ENCODE measurements around the gene LIN9.

The LIN9 gene

DNA sequence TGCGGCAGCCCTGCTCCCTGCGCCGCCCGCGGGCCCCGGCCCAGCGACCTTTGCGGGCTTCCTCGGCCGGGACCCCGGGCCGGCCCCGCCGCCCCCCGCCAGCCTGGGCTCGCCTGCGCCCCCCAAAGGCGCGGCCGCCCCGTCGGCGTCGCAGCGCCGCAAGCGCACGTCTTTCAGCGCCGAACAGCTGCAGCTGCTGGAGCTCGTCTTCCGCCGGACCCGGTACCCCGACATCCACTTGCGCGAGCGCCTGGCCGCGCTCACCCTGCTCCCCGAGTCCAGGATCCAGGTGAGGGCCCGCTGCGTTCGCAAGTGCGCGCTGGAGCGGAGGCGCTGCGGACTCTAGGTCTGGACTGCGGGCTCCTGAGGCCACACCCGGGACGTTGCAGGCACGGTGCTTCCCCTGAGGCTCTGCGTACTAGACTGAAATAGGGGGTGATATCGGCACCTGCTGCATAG lies 85.1 kb downstream of the LIN9 start:
- Histone ChIP-seq H3K4me3 (ENCODE audit: insufficient read depth, low read length, poor library complexity, severe bottlenecking) (peak overlapping the region; percentile 45), H3K9me3 (ENCODE audit: insufficient read depth, low read length) (no peaks in the 10 kb centered on the region)

GRCh38 chr1:226223157-226223785 lies 85.7 kb downstream of the LIN9 start, which contains the start of gene MIXL1:
Gene MIXL1, plus strand, starts transcription at chr1:226223664. Its CDS starts 18 bp downstream, at chr1:226223682.
- no peaks in the 10 kb centered on the region for H4K20me1 ChIP-seq (ENCODE audit: low read depth, low read length)
- H3K27me3 ChIP-seq (ENCODE audit: low read length) = no peaks in the 10 kb centered on the region
- H3K4me3 ChIP-seq (ENCODE audit: insufficient read depth, low read length, poor library complexity, severe bottlenecking) = peak within 1 kb of the TSS; percentile 45
- peak within 1 kb of the TSS; percentile 63 for H3K4me2 ChIP-seq (ENCODE audit: low read depth, low read length, poor library complexity, severe bottlenecking)
- peak within 1 kb of the TSS; percentile 58 for H2AFZ ChIP-seq (ENCODE audit: low read depth, low read length, severe bottlenecking)
- no peaks in the 10 kb centered on the region for H3K79me2 ChIP-seq (ENCODE audit: insufficient read depth, low read length)
- TF ChIP-seq CTCF (IDR thresholded peaks at IDR 0.05; ENCODE audit: insufficient read depth, low read length, poor library complexity, severe bottlenecking) (no peak), EZH2phosphoT487 (conservative IDR thresholded peaks at IDR 0.05; ENCODE audit: low read length) (no peak)
- no peaks in the 10 kb centered on the region for H3K36me3 ChIP-seq (ENCODE audit: low read length)
- H3F3A ChIP-seq (ENCODE audit: insufficient read depth) = peaks cover 15% of the 10 kb centered on the region
- no peaks in the 10 kb centered on the region for H3K9me2 ChIP-seq (replicated peaks; ENCODE audit: insufficient read depth, low read length)
- H3K9me3 ChIP-seq (ENCODE audit: insufficient read depth, low read length) = no peaks in the 10 kb centered on the region
- H3K9ac ChIP-seq (ENCODE audit: low read length) = peak within 1 kb of the TSS; percentile 41
- no peak within 1 kb of the TSS for H3K27ac ChIP-seq (ENCODE audit: low read depth, low read length)

More for the DNA sequence above, 85.1 kb downstream of the LIN9 start:
- H3F3A ChIP-seq (ENCODE audit: insufficient read depth) = peaks cover 15% of the 10 kb centered on the region
- TF ChIP-seq EZH2phosphoT487 (conservative IDR thresholded peaks at IDR 0.05; ENCODE audit: low read length) (no peak), CTCF (IDR thresholded peaks at IDR 0.05; ENCODE audit: insufficient read depth, low read length, poor library complexity, severe bottlenecking) (no peak)
- H3K4me2 ChIP-seq (ENCODE audit: low read depth, low read length, poor library complexity, severe bottlenecking) = peak overlapping the region; percentile 63
- H3K9me2 ChIP-seq (replicated peaks; ENCODE audit: insufficient read depth, low read length) = no peaks in the 10 kb centered on the region
- peak overlapping the region; percentile 41 for H3K9ac ChIP-seq (ENCODE audit: low read length)
- no peaks in the 10 kb centered on the region for H3K79me2 ChIP-seq (ENCODE audit: insufficient read depth, low read length)
- no peaks in the 10 kb centered on the region for H3K36me3 ChIP-seq (ENCODE audit: low read length)
- no peaks in the 10 kb centered on the region for H4K20me1 ChIP-seq (ENCODE audit: low read depth, low read length)
- no peaks in the 10 kb centered on the region for H3K27me3 ChIP-seq (ENCODE audit: low read length)
- peak overlapping the region; percentile 58 for H2AFZ ChIP-seq (ENCODE audit: low read depth, low read length, severe bottlenecking)
- no peak overlapping the region for H3K27ac ChIP-seq (ENCODE audit: low read depth, low read length)

- no peaks in the 10 kb centered on the region for H3K27me3 ChIP-seq (ENCODE audit: low read length)
- H3K9ac ChIP-seq (ENCODE audit: low read length) = no peak overlapping the region
- H3K9me2 ChIP-seq (replicated peaks; ENCODE audit: insufficient read depth, low read length) = no peaks in the 10 kb centered on the region
- H2AFZ ChIP-seq (ENCODE audit: low read depth, low read length, severe bottlenecking) = no peak overlapping the region
- H3K27ac ChIP-seq (ENCODE audit: low read depth, low read length) = no peak overlapping the region
- TF ChIP-seq CTCF (IDR thresholded peaks at IDR 0.05; ENCODE audit: insufficient read depth, low read length, poor library complexity, severe bottlenecking) (no peak), EZH2phosphoT487 (conservative IDR thresholded peaks at IDR 0.05; ENCODE audit: low read length) (no peak)
- H3F3A ChIP-seq (ENCODE audit: insufficient read depth) = peaks cover 15% of the 10 kb centered on the region
- H3K9me3 ChIP-seq (ENCODE audit: insufficient read depth, low read length) = no peaks in the 10 kb centered on the region
- no peaks in the 10 kb centered on the region for H3K36me3 ChIP-seq (ENCODE audit: low read length)
- H3K79me2 ChIP-seq (ENCODE audit: insufficient read depth, low read length) = no peaks in the 10 kb centered on the region
- no peak overlapping the region for H3K4me2 ChIP-seq (ENCODE audit: low read depth, low read length, poor library complexity, severe bottlenecking)
- H3K4me3 ChIP-seq (ENCODE audit: insufficient read depth, low read length, poor library complexity, severe bottlenecking) = no peak overlapping the region
- no peaks in the 10 kb centered on the region for H4K20me1 ChIP-seq (ENCODE audit: low read depth, low read length)
These were observed 86.3 kb downstream of the LIN9 start for GRCh38 chr1:226222686-226223085.

All from SU-DHL-6 (cell line).